Esophagus muscularis mucosa (tissue), 4 donors: Measurements from ENCODE around the gene ADCY3. TPM values are rescaled to one million over a fixed set of nuclear protein-coding genes. Genes with fewer than 3 reads are reported as not detected.

Source experiments
- DNase-seq: peaks from one replicate; pipeline ENCODE4 v3.0.0-alpha.2; 2017; ENCODE audit errors: extremely low spot score
- H3K27ac ChIP-seq, 4 donors: fragments of 200-600 bp; sonication (generic); replicated peaks in 1 of 4; 1 replicate in 3 of 4; 2 replicates in 1 of 4; pipeline ENCODE4 v1.5.1; 2016 to 2019; ENCODE audit warnings: mild to moderate bottlenecking in 1 of 4
- H3K27me3 ChIP-seq, 4 donors: fragments of 200-600 bp; sonication (generic); one replicate each; pipeline versions ENCODE4 v1.5.1 to v1.6.0; 2016 to 2019
- H3K36me3 ChIP-seq, 4 donors: fragments of 200-600 bp; sonication (generic); one replicate each; pipeline ENCODE4 v1.5.1; 2016 to 2019
- H3K4me1 ChIP-seq, 4 donors: fragments of 200-600 bp; sonication (generic); one replicate each; pipeline ENCODE4 v1.5.1; 2016 to 2019
- H3K4me3 ChIP-seq, 4 donors: fragments of 200-600 bp; sonication (generic); 1 replicate in 2 of 4; 2 replicates in 2 of 4; pipeline ENCODE4 v1.5.1; 2016 to 2019; ENCODE audit warnings: mild to moderate bottlenecking in 4 of 4, moderate library complexity in 1 of 4
- H3K9me3 ChIP-seq, 4 donors: fragments of 200-600 bp; sonication (generic); 1 replicate in 3 of 4; 2 replicates in 1 of 4; pipeline ENCODE4 v1.5.1; 2016 to 2019
- CTCF ChIP-seq, 3 experiments: fragments of 200-600 bp in 2 of 3; fragments of 450-650 bp in 1 of 3; sonication (generic) in 2 of 3; IDR thresholded peaks; one replicate each; pipeline ENCODE4 v1.5.1; 2017 to 2019; ENCODE audit warnings: antibody characterized with exemption in 3 of 3, mild to moderate bottlenecking in 2 of 3, moderate library complexity in 1 of 3
- EP300 ChIP-seq: sonication (generic); formaldehyde crosslinking; IDR thresholded peaks from one replicate; pipeline ENCODE4 v1.6.1; 2017; ENCODE audit warnings: antibody characterized with exemption
- POLR2A ChIP-seq: fragments of 450-650 bp; IDR thresholded peaks from one replicate; pipeline ENCODE4 v1.6.1; 2017; ENCODE audit warnings: antibody characterized with exemption, moderate library complexity, mild to moderate bottlenecking, low read depth
- POLR2AphosphoS5 ChIP-seq, 2 donors: sonication (generic); formaldehyde crosslinking; IDR thresholded peaks; one replicate each; pipeline ENCODE4 v1.6.1; 2017; ENCODE audit warnings: antibody characterized with exemption in 2 of 2
- WGBS: methylation state at CpG from one replicate; pipeline ENCODE4 v1.1.5; 2018; 5-methylcytosine and 5-hydroxymethylcytosine counted together
- intact Hi-C: fragments of 100-400 bp; cut with DNase I; formaldehyde crosslinking; loops from one replicate; pipeline ENCODE4 v1.15.1; 2023
- total RNA-seq, 4 donors: library from RNA; depleted of rRNA; stranded (reverse); fragments of >200 nt; gene quantifications; one replicate each; pipeline versions ENCODE4 v1.1.0 to v1.2.1, GENCODE V29; 2016

The ADCY3 gene
- total RNA-seq, 4 donors from 2014 or later = 21.2 to 70.6 (median 53.8) TPM

- WGBS = 28% methylated on average over 13 of the region's 13 CpGs
- intact Hi-C loops = no loop called here
- Histone ChIP-seq H3K4me1 (peaks cover 3 to 45% (median 37%) of the 10 kb centered on the region in 4 donors), H3K27me3 (no peaks in the 10 kb centered on the region), H3K4me3 (peak overlapping the region; percentile 68 to 95 (median 76)), H3K27ac (peak overlapping the region; percentile 72 to 81 (median 73)), H3K9me3 (no peaks in the 10 kb centered on the region), H3K36me3 (no peaks in the 10 kb centered on the region)
- DNase-seq = no peak
- TF ChIP-seq EP300 (no peak), CTCF (IDR thresholded peaks at IDR 0.05) (no peak)
Observed at GRCh38 chr2:24920809-24921441, 888 bp upstream of the ADCY3 start.

- no peak for DNase-seq
- H3K27ac ChIP-seq = peak overlapping the region; percentile 68 to 81 (median 72)
- intact Hi-C loops = no loop called here
- H3K4me3 ChIP-seq = peak overlapping the region; percentile 68 to 95 (median 76)
- under 1% methylated on average over 39 of the region's 76 CpGs for WGBS
- H3K36me3 ChIP-seq = no peaks in the 10 kb centered on the region
- TF ChIP-seq CTCF (IDR thresholded peaks at IDR 0.05) (no peak), POLR2A (no peak), POLR2AphosphoS5 (IDR thresholded peaks at IDR 0.05) (no peak), EP300 (no peak)
- peaks cover 3 to 45% (median 37%) of the 10 kb centered on the region in 4 donors for H3K4me1 ChIP-seq
- no peaks in the 10 kb centered on the region for H3K9me3 ChIP-seq
- no peaks in the 10 kb centered on the region for H3K27me3 ChIP-seq
Observed at GRCh38 chr2:24919506-24920097, 435 bp downstream of the ADCY3 start.

GRCh38 chr2:24919037-24919505 is 966 bp downstream of the ADCY3 start:
- 50% methylated on average over 11 of the region's 13 CpGs for WGBS
- no peak for TF ChIP-seq POLR2AphosphoS5 (IDR thresholded peaks at IDR 0.05)
- TF ChIP-seq POLR2A = no peak
- no peak for TF ChIP-seq CTCF (IDR thresholded peaks at IDR 0.05)
- no peak for TF ChIP-seq EP300
- H3K27ac ChIP-seq = peak overlapping the region; percentile 68 to 81 (median 72)
- H3K9me3 ChIP-seq = no peaks in the 10 kb centered on the region
- no peaks in the 10 kb centered on the region for H3K27me3 ChIP-seq
- no peaks in the 10 kb centered on the region for H3K36me3 ChIP-seq
- DNase-seq = no peak
- H3K4me3 ChIP-seq = peak overlapping the region; percentile 68 to 95 (median 76)
- H3K4me1 ChIP-seq = peaks cover 3 to 46% (median 38%) of the 10 kb centered on the region in 4 donors
- intact Hi-C loops = no loop called here

- peak overlapping the region in 3 of 4 donors; percentile 68 to 81 (median 70) for H3K27ac ChIP-seq
- no peaks in the 10 kb centered on the region for H3K27me3 ChIP-seq
- no peak for TF ChIP-seq EP300
- no peak for TF ChIP-seq POLR2A
- TF ChIP-seq POLR2AphosphoS5 (IDR thresholded peaks at IDR 0.05) = no peak
- TF ChIP-seq CTCF (IDR thresholded peaks at IDR 0.05) = no peak
- H3K36me3 ChIP-seq = no peaks in the 10 kb centered on the region
- no peaks in the 10 kb centered on the region for H3K9me3 ChIP-seq
- peak overlapping the region; percentile 68 to 95 (median 76) for H3K4me3 ChIP-seq
- no peak for DNase-seq
- intact Hi-C loops = no loop called here
- H3K4me1 ChIP-seq = peaks cover 3 to 52% (median 44%) of the 10 kb centered on the region in 4 donors
- 77% methylated on average over 27 of the region's 42 CpGs for WGBS
Observed at GRCh38 chr2:24918326-24919036, 1.6 kb downstream of the ADCY3 start.
